ENCODE data around the gene ZC3H15.
"Not testable (repeated sequence)": the region's sequence is repeated elsewhere in the genome, so short reads cannot be mapped to it uniquely, and the experiment has no call there.

ZC3H15 gene

DNA sequence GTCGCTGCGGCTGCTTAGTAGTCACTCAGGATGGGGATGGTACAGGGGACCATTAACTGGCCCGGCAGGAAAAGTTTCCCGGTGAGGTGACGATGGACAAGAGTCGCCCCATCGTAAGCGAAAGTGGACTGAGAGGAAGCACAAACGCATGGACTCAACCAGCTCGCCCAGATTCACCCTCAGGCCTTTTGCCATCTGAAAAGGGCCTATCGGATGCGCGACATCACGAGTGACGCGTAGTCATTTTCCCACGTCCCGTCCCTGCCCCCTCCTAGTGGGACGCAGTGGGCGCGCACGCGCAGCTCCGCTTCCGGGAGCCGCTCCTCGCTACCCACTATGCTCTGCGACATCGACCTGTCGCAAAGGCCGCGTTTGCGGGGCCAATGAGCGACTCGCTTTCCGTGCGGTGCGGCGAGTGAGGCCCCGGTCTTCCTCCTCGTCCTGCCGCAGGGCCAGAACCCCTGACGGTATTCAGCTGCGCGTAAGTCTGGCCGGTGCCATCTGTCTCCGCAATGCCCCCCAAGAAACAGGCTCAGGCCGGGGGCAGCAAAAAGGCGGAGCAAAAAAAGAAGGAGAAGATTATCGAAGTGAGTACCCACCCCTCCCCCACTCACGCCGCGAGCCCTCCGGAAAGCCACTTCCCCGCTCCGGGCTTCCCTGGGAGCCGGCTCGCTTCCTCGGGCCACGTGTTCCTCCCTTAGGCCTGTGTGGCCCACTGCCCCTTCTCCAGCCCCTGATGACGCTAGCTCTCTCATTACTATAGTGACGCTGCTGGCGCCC lies at the start of gene ZC3H15:
Gene ZC3H15, plus strand, starts transcription at position 390 of the 780 bp plus-strand sequence. Its CDS starts 123 bp downstream, at position 513.
- peak; percentile 98 for DNase-seq

DNA sequence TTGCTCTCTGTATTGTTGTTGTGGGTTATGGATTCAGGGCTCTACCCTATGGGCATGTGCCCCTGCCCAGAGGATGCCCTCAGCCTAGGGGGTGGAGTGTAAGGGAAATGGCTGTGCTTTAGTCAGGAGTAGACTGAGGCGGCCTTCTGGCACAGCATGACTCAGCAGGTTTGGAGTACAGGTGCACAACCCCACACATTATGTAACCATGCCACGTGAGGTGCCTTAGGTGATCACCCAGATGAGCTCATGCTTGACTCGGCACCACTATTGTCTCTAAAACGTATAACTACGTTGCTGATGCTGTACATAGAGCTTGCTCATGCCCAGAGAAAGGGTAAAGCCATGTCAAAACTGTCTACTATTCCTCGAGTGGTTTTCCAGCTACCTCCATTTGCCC lies 48.3 kb upstream of the ZC3H15 start:
- DNase-seq = no peak

- not testable (repeated sequence) for DNase-seq
These were observed 46.4 kb upstream of the ZC3H15 start for GRCh38 chr2:186439673-186440095.

- DNase-seq = no peak
These were observed 45.6 kb upstream of the ZC3H15 start for GRCh38 chr2:186440506-186440905.

DNA sequence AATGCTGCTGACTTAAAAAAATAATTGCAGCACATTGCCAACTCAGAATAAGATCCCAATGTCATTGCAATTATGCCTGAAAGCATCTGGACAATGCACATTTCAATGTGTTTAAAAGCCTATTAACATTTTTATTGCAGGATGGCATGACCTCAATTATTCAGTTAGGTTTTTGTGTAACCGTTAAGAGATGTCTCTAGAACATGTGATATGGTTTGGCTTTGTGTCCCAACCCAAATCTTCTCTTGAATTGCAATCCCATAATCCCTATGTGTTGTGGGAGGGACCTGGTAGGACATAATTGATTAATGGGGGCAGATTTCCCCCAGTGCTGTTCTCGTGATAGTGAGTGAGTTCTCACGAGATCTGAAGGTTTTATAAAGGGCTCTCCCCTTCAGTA lies 43.2 kb upstream of the ZC3H15 start:
- no peak for DNase-seq

- no peak for DNase-seq
These were observed 42.2 kb upstream of the ZC3H15 start for GRCh38 chr2:186443851-186444250.

- no peak for DNase-seq
These were observed 40.6 kb upstream of the ZC3H15 start for GRCh38 chr2:186445506-186445905.

GRCh38 chr2:186455613-186456012 lies 30.4 kb upstream of the ZC3H15 start:
- no peak for DNase-seq

GRCh38 chr2:186456941-186457340 lies 29.1 kb upstream of the ZC3H15 start:
- DNase-seq = peak; percentile 87

- no peak for DNase-seq
These were observed 28.2 kb upstream of the ZC3H15 start for GRCh38 chr2:186457908-186458307.

DNA sequence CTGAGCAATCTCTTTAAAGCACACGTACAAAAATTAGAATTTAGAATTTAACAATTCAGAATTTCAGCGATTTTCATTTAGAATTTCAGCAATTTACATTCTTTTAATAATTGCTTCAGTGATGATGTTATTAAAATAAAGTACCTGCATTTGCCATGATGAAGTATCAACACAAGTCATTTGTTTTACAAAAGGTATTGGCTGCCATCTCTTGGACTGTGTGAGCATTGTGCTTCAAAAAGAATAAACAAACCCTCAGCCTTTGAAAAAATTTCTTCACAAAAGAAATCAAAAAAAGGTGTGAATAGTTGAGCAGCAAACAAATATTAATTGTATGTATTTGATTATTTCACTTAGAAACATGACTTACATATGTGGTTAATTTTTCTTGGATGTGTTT lies 27.1 kb upstream of the ZC3H15 start:
- DNase-seq = peak; percentile 18

- peak; percentile 11 for DNase-seq
These were observed 25.6 kb upstream of the ZC3H15 start for GRCh38 chr2:186460465-186460864.

GRCh38 chr2:186466743-186467142 lies 19.3 kb upstream of the ZC3H15 start:
- DNase-seq = no peak

GRCh38 chr2:186467421-186467820 lies 18.6 kb upstream of the ZC3H15 start:
- DNase-seq = no peak

DNA sequence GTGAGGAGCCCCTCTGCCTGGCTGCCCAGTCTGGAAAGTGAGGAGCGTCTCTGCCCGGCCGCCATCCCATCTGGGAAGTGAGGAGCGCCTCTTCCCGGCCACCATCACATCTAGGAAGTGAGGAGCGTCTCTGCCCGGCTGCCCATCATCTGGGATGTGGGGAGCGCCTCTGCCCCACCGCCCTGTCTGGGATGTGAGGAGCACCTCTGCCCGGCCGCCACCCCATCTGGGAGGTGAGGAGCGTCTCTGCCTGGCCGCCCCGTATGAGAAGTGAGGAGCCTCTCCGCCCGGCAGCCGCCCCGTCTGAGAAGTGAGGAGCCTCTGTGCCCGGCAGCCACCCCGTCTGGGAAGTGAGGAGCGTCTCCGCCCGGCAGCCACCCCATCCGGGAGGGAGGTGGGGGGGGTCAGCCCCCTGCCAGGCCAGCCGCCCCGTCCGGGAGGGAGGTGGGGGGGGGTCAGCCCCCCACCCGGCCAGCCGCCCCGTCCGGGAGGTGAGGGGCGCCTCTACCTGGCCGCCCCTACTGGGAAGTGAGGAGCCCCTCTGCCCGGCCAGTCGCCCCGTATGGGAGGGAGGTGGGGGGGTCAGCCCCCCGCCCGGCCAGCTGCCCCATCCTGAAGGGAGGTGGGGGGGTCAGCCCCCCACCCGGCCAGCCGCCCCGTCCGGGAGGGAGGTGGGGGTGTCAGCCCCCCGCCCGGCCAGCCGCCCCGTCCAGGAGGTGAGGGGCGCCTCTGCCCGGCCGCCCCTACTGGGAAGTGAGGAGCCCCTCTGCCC lies 13.2 kb upstream of the ZC3H15 start:
- DNase-seq = not testable (repeated sequence)

DNA sequence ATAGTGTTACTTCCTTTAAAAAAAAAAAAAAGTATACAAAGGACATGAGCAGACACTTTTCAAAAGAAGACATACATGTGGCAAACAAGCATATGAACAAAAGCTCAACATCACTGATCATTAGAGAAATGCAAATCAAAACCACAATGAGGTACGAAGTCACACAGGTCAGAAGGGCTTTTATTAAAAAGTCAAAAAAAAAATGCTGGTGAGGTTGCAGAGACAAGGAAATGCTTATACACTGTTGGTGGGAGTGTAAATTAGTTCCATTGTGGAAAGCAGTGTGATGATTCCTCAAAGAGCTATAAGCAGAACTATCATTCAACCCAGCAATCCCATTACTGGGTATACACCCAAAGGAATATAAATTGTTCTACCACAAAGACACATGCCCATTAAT lies 11.8 kb upstream of the ZC3H15 start:
- not testable (repeated sequence) for DNase-seq

DNA sequence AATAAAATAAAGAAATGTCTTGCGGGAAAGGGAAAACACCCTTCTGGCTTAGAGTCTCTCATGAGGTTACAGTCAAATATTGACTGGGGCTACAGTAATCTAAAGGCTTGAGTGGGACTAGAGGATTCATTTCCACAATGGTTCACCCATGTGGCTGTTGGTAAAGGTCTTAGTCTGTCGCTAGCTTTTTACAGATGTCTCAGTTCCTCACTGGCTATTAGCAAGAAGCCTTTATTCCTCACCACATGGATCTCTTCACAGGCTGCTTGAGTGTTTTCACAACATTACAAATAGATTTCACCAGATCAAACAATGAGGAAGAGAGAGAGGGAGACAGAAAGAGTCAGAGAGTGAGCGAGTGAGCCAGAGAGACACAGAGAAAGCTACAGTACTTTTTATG lies 8.3 kb upstream of the ZC3H15 start:
- no peak for DNase-seq

DNA sequence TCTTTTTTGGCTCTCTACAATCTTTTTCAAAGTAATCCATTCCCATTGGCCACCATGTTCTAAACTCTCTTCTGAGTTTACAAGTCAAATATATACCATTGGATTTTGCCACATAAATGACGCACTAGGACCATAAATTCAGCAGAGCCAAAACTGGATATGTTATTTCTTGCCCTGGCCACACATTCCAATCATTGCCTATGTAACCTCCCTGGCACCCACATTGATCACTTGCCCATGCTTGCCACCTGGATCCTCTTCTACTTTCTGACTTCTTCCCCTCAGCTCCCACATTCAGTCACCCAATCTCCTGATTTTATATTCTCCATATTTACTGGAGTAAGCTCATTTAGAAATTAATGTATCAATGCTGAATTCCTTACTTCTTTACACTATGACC lies 5.1 kb upstream of the ZC3H15 start:
- no peak for DNase-seq

- DNase-seq = no peak
These were observed 1.9 kb upstream of the ZC3H15 start for GRCh38 chr2:186484062-186484735.

- DNase-seq = no peak
These were observed 537 bp upstream of the ZC3H15 start for GRCh38 chr2:186485576-186485870.

- DNase-seq = peak; percentile 21
These were observed 889 bp downstream of the ZC3H15 start for GRCh38 chr2:186486651-186487647.

DNA sequence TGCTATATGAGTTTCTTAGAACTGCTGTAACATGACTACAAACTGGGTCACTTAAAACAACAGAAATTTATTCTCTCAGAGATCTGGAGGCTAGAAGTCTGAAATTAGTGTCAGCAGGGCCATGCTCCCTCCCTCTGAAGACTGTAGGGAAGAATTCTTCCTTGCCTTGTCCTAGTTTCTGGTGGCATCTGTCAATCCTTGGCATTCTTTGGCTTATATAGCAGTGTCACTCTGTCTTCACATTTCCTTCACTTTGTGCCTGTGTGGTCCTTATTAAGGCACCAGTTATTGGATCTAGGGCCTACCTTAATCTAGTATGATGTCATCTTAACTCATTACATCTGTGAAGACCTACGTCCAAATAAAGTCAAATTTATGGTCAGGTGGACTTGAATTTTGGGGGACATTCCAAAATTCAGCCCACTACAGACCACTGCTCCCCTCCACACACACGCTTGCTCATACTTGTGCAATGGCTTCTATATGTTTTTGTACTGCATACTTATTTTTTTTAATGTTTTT lies 7.6 kb downstream of the ZC3H15 start:
- no peak for DNase-seq

Data from fibroblast of skin of right biceps (primary cell).